Measurements from ENCODE around the gene INCA1. TPM values are rescaled to one million over a fixed set of nuclear protein-coding genes. Genes with fewer than 3 reads are reported as not detected.

INCA1 gene
- total RNA-seq, 4 donors from 2014 or later, result 0.31 to 1.1 TPM; not detected in 2

DNA sequence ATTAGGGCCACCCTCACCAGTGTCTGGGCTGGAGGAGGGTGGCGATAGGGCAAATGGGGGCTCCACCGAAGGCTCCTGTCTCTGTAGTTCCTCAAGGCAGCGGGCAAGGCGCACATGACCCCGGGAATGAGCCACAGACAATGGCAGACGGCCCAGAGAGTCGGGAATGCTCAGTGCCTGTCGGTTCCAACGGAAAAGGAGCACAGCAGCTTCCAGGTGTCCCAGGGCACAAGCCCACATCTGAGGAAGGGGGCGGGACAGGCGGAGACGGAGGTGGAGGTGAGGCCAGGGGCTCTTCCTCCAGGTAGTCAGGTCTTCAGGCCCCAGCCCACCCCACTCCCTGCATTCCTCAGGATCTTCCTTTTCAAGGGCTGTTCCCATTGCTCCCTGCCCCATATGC, 24.6 kb downstream of the INCA1 start:
- no peaks in the 10 kb centered on the region for H3K27me3 ChIP-seq
- TF ChIP-seq POLR2A (IDR thresholded peaks at IDR 0.05), result no peak
- TF ChIP-seq, protein P1, sequence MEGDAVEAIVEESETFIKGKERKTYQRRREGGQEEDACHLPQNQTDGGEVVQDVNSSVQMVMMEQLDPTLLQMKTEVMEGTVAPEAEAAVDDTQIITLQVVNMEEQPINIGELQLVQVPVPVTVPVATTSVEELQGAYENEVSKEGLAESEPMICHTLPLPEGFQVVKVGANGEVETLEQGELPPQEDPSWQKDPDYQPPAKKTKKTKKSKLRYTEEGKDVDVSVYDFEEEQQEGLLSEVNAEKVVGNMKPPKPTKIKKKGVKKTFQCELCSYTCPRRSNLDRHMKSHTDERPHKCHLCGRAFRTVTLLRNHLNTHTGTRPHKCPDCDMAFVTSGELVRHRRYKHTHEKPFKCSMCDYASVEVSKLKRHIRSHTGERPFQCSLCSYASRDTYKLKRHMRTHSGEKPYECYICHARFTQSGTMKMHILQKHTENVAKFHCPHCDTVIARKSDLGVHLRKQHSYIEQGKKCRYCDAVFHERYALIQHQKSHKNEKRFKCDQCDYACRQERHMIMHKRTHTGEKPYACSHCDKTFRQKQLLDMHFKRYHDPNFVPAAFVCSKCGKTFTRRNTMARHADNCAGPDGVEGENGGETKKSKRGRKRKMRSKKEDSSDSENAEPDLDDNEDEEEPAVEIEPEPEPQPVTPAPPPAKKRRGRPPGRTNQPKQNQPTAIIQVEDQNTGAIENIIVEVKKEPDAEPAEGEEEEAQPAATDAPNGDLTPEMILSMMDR (IDR thresholded peaks at IDR 0.05), result no peak
- no peaks in the 10 kb centered on the region for H3K9me3 ChIP-seq
- no peak overlapping the region for H3K4me3 ChIP-seq
- H3K36me3 ChIP-seq, result peaks cover 20 to 83% (median 32%) of the 10 kb centered on the region in 3 donors
- intact Hi-C loops (cut with DNase I), result no loop called here
- no peak for DNase-seq
- no CpG with 5 or more reads among the region's 12 CpGs for WGBS, 2 donors
- H3K27ac ChIP-seq, result no peak overlapping the region
- peaks cover 13 to 23% (median 14%) of the 10 kb centered on the region in 3 donors for H3K4me1 ChIP-seq

DNA sequence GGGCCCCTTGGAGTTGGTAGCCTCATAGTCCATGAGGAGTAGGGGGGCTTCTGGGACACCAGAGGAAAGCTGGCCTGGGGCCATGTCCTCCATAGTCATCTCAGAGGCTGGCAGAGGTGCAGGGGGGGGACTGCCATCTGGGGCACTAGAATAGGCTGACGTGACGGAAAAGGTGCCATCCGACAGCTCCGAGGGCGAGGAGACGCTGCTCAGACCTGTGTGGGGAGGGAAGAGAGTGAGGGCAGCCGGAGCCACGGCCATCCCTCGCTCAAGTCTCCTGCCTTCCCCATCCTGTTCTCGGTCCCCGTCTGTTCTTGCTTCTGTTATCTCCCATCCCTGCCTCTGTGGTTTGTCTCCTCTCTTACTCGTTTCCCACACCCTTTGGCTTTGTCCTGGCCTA, 25.0 kb downstream of the INCA1 start:
- no peak for DNase-seq
- H3K9me3 ChIP-seq, result no peaks in the 10 kb centered on the region
- H3K4me3 ChIP-seq, result no peak overlapping the region
- WGBS, 2 donors, result 91 to 93% methylated on average over 12 of the region's 12 CpGs
- no peaks in the 10 kb centered on the region for H3K27me3 ChIP-seq
- TF ChIP-seq, protein P1 (IDR thresholded peaks at IDR 0.05), result no peak
- TF ChIP-seq POLR2A (IDR thresholded peaks at IDR 0.05), result no peak
- H3K27ac ChIP-seq, result peak overlapping the region in 1 of 4 donors; percentile 23
- peaks cover 13 to 23% (median 14%) of the 10 kb centered on the region in 3 donors for H3K4me1 ChIP-seq
- intact Hi-C loops (cut with DNase I), result no loop called here
- H3K36me3 ChIP-seq, result peaks cover 16 to 79% (median 32%) of the 10 kb centered on the region in 3 donors

DNA sequence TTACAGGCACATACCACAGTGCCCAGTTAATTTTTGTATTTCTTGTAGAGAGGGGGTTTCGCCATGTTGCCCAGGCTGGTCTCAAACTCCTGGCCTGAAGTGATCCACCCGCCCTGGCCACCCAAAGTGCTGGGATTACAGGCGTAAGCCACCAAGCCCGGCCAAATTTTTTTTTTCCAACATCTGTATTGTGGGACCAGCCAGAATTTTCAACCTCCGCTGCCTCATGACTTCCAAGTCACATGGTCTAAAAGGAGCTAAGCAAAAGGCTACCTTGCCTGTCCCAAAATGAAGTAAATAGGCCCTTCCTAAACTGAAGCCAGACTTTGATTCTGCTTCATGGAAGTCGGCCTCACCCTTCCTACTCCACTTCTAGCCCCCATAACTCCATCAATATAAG, 25.5 kb downstream of the INCA1 start:
- peaks cover 13 to 24% (median 14%) of the 10 kb centered on the region in 3 donors for H3K4me1 ChIP-seq
- intact Hi-C loops (cut with DNase I), result no loop called here
- TF ChIP-seq, protein P1 (IDR thresholded peaks at IDR 0.05), result no peak
- TF ChIP-seq POLR2A (IDR thresholded peaks at IDR 0.05), result no peak
- H3K36me3 ChIP-seq, result peaks cover 14 to 74% (median 29%) of the 10 kb centered on the region in 3 donors
- H3K27ac ChIP-seq, result peak overlapping the region in 1 of 4 donors; percentile 23
- H3K4me3 ChIP-seq, result no peak overlapping the region
- no peak for DNase-seq
- no peaks in the 10 kb centered on the region for H3K9me3 ChIP-seq
- no peaks in the 10 kb centered on the region for H3K27me3 ChIP-seq
- WGBS, 2 donors, result 78 to 88% methylated on average over 6 of the region's 6 CpGs

DNA sequence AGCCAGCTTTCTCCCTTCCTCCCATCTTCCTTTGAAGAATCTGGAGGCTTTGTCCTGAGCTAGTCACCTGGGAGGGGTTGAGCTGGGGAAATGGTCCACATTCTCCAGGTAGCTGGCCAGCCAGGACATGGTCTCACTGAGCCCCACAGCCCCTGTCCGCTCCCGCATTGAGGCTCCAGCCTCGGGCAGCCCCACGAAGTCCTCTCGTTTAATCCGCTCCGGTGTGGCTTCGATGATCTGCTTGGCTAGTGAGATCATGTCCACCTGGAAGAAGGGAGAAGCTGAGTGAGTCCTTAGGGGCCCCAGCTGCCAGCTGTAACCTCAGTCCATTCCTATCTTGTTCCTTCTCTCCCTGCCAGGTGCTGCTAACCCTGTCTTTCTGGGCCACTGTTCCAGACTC, 27.0 kb downstream of the INCA1 start:
- Histone ChIP-seq H3K4me1 (peaks cover 21 to 39% (median 25%) of the 10 kb centered on the region in 3 donors), H3K36me3 (peaks cover 10 to 59% (median 26%) of the 10 kb centered on the region in 3 donors), H3K4me3 (no peak overlapping the region), H3K27me3 (no peaks in the 10 kb centered on the region), H3K9me3 (no peaks in the 10 kb centered on the region), H3K27ac (peak overlapping the region in 2 of 4 donors; percentile 98 to 99)
- no peak for DNase-seq
- WGBS, 2 donors, result 83 to 97% methylated on average over 7 of the region's 8 CpGs
- intact Hi-C loops (cut with DNase I), result no loop called here
- no peak for TF ChIP-seq POLR2A (IDR thresholded peaks at IDR 0.05)
- TF ChIP-seq, protein P1 (IDR thresholded peaks at IDR 0.05), result no peak

DNA sequence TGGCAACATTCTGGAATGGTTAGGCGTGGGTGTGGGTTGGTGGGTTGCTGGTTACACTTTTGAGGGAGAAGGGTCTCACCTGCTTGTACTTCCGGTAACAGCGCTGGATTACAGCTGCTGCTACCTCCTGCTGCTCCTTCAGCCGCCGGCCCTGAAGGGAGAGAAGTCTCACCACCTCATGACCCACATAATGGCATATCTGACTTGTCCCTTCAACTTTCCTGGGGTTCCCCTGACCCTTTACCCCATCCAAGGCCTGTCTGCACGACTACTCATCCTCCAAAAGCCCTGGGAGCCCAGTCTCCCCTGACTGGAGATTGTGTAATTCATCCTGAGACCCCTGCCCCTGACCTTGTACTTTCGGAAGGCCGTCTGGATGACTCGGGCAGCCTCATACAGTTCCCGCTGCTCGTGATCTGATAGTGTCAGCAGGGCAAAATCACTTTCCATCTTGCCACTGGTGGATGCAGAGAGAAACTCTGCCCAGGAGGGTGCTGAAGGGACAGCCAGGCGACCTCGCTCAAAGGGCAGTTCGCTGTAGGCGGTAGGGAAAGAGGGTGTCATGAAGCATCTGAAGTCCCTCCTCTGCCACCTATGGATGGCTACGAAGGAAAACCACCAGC, 27.7 kb downstream of the INCA1 start:
- peak overlapping the region in 1 of 4 donors; percentile 84 for H3K4me3 ChIP-seq
- WGBS, 2 donors, result 79 to 87% methylated on average over 13 of the region's 16 CpGs
- no peaks in the 10 kb centered on the region for H3K9me3 ChIP-seq
- TF ChIP-seq, protein P1 (IDR thresholded peaks at IDR 0.05), result no peak
- TF ChIP-seq POLR2A (IDR thresholded peaks at IDR 0.05), result no peak
- DNase-seq, result no peak
- peaks cover 10 to 52% (median 26%) of the 10 kb centered on the region in 3 donors for H3K36me3 ChIP-seq
- no peaks in the 10 kb centered on the region for H3K27me3 ChIP-seq
- H3K27ac ChIP-seq, result peak overlapping the region; percentile 3 to 99 (median 98)
- intact Hi-C loops (cut with DNase I), result no loop called here
- peaks cover 21 to 41% (median 25%) of the 10 kb centered on the region in 3 donors for H3K4me1 ChIP-seq
